Measurements from ENCODE around the gene RNF213. TPM values are rescaled to one million over a fixed set of nuclear protein-coding genes. Genes with fewer than 3 reads are reported as not detected.

The RNF213 gene
- total RNA-seq, 1 experiment from 2014 or later, result 44.5 TPM

DNA sequence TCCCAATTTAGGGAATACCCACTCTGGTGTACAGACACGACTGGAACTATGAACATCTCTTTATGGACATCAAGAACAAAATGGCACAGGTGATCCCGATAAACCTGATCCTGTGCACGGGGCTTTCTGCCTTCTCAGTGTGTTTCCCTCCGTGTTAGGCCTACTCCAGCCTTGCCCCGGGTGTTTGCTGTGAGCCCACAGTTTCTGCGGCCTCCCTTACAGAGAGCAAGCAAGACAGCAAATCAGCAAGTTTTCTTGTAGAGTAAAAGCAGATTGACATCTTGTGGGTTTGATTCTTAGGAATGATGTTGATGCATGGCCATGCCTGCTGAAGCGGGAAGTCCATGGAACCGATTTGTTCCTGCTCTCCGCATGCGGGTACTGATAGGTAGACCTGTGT is 127.9 kb downstream of the RNF213 start (continued):
- TF ChIP-seq, protein P1, sequence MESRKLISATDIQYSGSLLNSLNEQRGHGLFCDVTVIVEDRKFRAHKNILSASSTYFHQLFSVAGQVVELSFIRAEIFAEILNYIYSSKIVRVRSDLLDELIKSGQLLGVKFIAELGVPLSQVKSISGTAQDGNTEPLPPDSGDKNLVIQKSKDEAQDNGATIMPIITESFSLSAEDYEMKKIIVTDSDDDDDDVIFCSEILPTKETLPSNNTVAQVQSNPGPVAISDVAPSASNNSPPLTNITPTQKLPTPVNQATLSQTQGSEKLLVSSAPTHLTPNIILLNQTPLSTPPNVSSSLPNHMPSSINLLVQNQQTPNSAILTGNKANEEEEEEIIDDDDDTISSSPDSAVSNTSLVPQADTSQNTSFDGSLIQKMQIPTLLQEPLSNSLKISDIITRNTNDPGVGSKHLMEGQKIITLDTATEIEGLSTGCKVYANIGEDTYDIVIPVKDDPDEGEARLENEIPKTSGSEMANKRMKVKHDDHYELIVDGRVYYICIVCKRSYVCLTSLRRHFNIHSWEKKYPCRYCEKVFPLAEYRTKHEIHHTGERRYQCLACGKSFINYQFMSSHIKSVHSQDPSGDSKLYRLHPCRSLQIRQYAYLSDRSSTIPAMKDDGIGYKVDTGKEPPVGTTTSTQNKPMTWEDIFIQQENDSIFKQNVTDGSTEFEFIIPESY (IDR thresholded peaks at IDR 0.05; ENCODE audit: extremely low read depth, insufficient replicate concordance, low read length), result no peak
- TF ChIP-seq ELF1 (IDR thresholded peaks at IDR 0.05; ENCODE audit: borderline replicate concordance, low read depth), result no peak
- no peak for TF ChIP-seq ZFX (IDR thresholded peaks at IDR 0.05)

GRCh38 chr17:80389011-80389995 is 128.7 kb downstream of the RNF213 start:
- H4K20me1 ChIP-seq (ENCODE audit: insufficient read depth), result no peaks in the 10 kb centered on the region
- ChIA-PET RAD21 (ENCODE audit: low non-redundant PET in 1 of 2, low total read pairs in 2 of 2, uncharacterized antibody in 2 of 2, unreplicated experiment in 2 of 2) (no interaction called here), CTCF (no interaction called here), POLR2A (no interaction called here)
- peaks cover 4 to 5% of the 10 kb centered on the region in 2 experiments; a peak in 2 of 4 replicates for H3K36me3 ChIP-seq (ENCODE audit: control insufficient read depth in 1 of 2, insufficient read depth in 2 of 2, low read length in 2 of 2)
- H3K4me3 ChIP-seq (replicated peaks in 1 of 2; ENCODE audit: low read depth in 1 of 2, low read length in 2 of 2), result no peak overlapping the region
- no peak overlapping the region for H3K9ac ChIP-seq (ENCODE audit: low read length)
- no peak for ATAC-seq
- H3K27ac ChIP-seq (ENCODE audit: low read depth, low read length), result no peak overlapping the region
- no peak overlapping the region for H2AFZ ChIP-seq (ENCODE audit: low read depth, low read length, poor library complexity, severe bottlenecking)
- BruUV-seq (replicated peaks), result no TSS peak
- no peaks in the 10 kb centered on the region for H3K4me1 ChIP-seq (ENCODE audit: control insufficient read depth in 1 of 2, insufficient read depth in 2 of 2, low read length in 2 of 2)
- no peaks in the 10 kb centered on the region for H3K27me3 ChIP-seq (ENCODE audit: insufficient read depth, low read length)
- intact Hi-C loops (cut with micrococcal nuclease), result no loop called here
- H3K9me3 ChIP-seq (ENCODE audit: control insufficient read depth in 1 of 2, insufficient read depth in 1 of 2, low read depth in 1 of 2, low read length in 2 of 2), result no peaks in the 10 kb centered on the region
- H3K79me2 ChIP-seq (ENCODE audit: insufficient read depth, low read length), result no peaks in the 10 kb centered on the region
- H3K4me2 ChIP-seq (ENCODE audit: low read length), result no peak overlapping the region
- DNase-seq (ENCODE audit: low read depth, low spot score), result no peak
- no peaks in the 10 kb centered on the region for H3K9me2 ChIP-seq (ENCODE audit: insufficient read depth)
- TF ChIP-seq FOSL1 (IDR thresholded peaks at IDR 0.05; ENCODE audit: low read depth) (no peak), ZNF274 (IDR thresholded peaks at IDR 0.05; ENCODE audit: low read depth, low read length) (no peak), RAD21 (IDR thresholded peaks at IDR 0.05; ENCODE audit: low read depth) (no peak), CEBPB (IDR thresholded peaks at IDR 0.05; ENCODE audit: low read depth) (no peak), SP1 (IDR thresholded peaks at IDR 0.05; ENCODE audit: low read depth) (no peak)
- TF ChIP-seq, protein P2, sequence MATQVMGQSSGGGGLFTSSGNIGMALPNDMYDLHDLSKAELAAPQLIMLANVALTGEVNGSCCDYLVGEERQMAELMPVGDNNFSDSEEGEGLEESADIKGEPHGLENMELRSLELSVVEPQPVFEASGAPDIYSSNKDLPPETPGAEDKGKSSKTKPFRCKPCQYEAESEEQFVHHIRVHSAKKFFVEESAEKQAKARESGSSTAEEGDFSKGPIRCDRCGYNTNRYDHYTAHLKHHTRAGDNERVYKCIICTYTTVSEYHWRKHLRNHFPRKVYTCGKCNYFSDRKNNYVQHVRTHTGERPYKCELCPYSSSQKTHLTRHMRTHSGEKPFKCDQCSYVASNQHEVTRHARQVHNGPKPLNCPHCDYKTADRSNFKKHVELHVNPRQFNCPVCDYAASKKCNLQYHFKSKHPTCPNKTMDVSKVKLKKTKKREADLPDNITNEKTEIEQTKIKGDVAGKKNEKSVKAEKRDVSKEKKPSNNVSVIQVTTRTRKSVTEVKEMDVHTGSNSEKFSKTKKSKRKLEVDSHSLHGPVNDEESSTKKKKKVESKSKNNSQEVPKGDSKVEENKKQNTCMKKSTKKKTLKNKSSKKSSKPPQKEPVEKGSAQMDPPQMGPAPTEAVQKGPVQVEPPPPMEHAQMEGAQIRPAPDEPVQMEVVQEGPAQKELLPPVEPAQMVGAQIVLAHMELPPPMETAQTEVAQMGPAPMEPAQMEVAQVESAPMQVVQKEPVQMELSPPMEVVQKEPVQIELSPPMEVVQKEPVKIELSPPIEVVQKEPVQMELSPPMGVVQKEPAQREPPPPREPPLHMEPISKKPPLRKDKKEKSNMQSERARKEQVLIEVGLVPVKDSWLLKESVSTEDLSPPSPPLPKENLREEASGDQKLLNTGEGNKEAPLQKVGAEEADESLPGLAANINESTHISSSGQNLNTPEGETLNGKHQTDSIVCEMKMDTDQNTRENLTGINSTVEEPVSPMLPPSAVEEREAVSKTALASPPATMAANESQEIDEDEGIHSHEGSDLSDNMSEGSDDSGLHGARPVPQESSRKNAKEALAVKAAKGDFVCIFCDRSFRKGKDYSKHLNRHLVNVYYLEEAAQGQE (IDR thresholded peaks at IDR 0.05; ENCODE audit: low read depth), result no peak
